ENCODE measurements around the gene ACER2.
"Not testable (repeated sequence)": the region's sequence is repeated elsewhere in the genome, so short reads cannot be mapped to it uniquely, and the experiment has no call there.

The ACER2 gene

GRCh38 chr9:19408693-19409400 lies at the start of gene ACER2:
Gene ACER2, plus strand, starts transcription at chr9:19409009. Its CDS starts 76 bp downstream, at chr9:19409085.
- peak; percentile 45 for DNase-seq

- DNase-seq = no peak
These were observed 39.7 kb upstream of the ACER2 start for GRCh38 chr9:19369107-19369506.

- no peak for DNase-seq
These were observed 36.9 kb upstream of the ACER2 start for GRCh38 chr9:19371942-19372341.

DNA sequence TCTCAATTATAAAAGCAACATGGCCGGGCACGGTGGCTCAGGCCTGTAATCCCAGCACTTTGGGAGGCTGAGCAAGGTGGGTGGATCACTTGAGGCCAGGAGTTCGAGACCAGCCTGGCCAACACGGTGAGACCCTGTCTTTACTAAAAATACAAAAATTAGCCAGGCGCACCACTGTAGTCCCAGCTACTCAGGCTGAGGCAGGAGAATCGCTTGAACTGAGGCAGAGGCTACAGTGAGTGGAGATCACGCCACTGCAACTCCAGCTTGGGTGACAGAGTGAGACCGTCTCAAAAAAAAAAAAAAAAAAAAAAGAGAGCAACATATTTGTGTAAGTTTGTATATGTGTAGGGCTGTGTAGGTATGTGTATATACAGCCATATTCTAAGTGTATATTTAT lies 36.2 kb upstream of the ACER2 start:
- DNase-seq = no peak

GRCh38 chr9:19373527-19373926 lies 35.3 kb upstream of the ACER2 start:
- DNase-seq = no peak

DNA sequence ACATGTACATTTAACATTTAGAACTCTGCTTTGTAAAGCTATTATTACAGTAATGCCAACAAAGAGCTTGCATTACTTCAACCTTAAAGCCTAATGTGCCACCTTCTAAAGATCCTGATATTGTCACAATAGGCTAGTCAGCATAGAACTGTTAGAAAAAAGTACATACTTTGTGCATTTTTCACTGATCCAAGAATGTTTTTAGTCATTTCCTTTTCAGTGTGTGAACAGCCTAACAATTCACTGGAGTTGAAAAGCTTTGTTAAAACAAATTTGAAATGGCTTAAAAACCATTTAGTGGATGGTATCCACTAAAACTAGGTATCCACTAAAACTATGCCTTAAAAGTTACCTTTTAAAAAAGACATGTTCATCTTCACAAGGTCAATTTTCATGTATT lies 33.3 kb upstream of the ACER2 start:
- DNase-seq = no peak

DNA sequence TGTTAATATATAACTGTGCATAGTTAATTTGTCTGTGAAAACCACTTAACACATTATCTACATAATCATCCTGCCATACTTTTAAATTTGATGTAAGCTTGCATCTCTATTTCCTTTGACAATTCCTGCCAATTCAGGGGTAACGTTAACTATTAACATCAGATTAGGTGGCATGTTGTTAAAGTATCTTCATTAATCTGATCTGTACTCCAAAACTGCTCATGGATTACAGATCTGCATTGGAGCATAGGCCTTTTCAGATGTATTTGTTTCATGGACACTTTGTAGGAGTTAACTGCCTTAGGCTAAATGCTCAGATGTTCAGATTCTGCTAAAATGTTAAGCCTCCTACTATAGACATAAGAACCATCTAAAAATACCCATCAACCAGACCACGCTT lies 31.9 kb upstream of the ACER2 start:
- no peak for DNase-seq

DNA sequence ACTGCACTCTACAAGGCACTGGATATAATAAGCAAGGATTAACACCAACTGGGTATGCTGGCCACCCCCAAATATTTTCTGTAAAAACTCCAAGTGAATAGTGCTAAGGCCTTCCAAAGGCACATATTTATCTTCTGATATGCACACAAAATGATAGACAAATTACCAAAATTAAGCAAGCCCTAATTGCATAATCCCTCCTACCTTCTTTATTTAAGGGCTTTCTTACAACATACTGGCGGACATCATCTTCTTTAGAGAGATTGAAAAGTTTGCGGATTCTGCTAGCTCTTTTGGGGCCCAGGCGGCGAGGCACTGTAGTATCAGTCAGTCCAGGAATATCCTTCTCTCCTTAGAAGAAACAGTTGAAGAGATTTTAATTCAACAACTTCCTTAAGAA lies 30.6 kb upstream of the ACER2 start:
- no peak for DNase-seq

DNA sequence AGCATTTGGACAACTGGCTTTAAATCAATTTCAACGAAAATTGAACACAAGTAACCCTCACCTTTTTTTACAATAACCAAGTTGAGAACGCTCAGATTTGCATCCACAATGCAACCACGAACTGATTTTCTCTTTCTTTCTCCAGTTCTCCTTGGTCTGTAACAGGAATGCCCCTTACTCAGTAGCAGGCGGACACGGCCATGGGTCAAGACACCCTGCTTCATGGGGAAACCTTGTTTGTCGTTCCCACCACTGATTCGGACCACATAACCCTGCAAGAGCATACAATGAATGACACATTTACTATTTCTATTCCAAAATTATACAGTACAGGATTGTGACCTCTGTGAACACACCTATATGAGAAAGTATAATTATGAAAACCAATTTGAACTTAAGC lies 30.2 kb upstream of the ACER2 start:
- no peak for DNase-seq

GRCh38 chr9:19379283-19379682 lies 29.5 kb upstream of the ACER2 start:
- DNase-seq = no peak

DNA sequence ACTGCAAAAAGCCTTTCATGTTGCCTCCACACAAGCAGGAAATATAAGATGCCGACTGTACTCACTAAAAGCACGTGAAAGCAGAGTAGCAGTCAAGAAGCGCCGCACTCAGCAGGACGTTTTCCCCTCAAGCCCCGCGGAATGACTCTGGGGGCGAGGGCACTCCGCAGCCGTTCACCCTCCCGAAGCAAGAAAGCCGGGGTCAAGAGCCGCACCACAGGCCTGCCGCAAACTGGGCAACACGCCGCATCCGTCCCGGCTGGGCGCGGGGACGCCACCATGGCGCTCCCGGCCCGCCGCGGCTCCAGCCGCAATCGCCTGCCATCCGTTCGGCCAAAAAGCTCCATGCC lies 29.1 kb upstream of the ACER2 start:
- no peak for DNase-seq

DNA sequence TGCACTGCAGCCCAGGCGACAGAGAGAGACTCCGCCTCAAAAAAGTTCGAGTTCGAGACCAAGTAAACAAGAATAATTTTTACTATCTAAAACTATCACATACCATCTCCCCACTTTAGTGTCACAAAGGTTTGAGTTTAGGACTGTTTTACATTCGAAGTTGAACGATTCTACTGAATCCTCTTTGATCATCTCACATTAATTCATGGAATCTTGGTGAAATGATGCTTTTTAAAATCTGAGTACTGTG lies 28.1 kb upstream of the ACER2 start:
- no peak for DNase-seq

DNA sequence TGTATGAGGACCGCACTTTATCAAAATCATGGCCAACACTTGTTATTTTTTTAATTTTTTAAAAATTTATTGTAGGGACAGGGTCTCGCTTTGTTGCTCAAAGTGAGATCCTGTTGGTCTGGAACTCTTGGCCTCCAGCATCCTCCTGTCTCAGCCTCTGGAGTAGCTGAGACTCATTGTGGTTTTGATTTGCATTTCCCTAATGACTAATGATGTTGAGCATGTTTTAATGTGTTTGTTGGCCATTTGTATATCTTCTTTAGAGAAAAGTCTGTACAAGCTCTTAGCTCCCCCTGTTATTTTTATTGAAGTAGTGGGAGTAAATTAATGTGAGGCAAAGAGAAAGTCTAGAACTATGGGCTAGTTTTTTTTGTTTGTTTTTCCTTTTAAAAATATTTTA lies 27.2 kb upstream of the ACER2 start:
- DNase-seq = no peak

GRCh38 chr9:19385212-19385611 lies 23.6 kb upstream of the ACER2 start:
- not testable (repeated sequence) for DNase-seq

GRCh38 chr9:19385786-19386501 lies 22.9 kb upstream of the ACER2 start:
- no peak for DNase-seq

DNA sequence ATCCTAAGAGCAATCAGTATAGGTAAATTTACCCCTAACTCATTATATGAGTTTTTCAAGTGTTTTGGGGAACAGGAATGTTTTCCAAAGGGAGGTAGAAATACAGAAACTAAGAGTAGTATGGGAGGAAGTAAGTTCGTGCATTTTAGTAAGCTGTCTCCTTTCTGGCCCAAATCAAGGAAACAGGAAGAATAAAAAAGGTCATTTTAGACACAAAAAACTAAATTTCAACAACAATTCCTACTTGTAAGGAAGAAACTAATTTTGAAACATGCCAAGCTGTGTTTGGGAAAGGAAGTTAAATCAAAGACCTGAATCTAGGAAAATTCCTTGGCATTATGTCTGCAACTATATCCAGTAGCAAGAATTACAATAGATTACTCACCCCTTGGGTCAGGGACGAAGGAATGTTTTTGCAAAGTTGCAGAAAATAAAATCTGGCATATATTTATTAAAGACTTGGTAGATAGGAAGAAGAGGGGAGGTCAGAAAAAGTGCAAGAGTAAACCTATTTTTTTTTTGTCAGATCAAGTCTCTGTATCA lies 22.2 kb upstream of the ACER2 start:
- no peak for DNase-seq

DNA sequence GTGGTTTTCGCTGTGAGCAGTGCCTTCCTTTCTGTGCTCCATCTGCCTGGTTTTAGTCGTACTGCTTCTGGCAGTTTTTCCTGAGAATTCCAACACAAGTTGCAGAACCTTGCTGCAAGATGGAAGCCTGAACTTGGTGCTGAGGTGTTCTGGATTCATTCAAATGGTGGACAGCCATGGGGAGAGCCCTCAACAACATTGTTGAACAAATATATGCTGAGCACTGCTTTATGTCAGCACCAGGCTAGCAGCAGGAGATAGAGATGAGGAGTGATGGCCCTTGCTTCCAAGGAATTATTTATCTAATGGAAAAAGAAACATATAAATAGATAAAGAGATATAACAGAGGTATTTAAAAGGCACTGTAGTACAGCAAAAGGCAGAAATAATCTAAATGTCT lies 21.5 kb upstream of the ACER2 start:
- no peak for DNase-seq

- not testable (repeated sequence) for DNase-seq
These were observed 19.3 kb upstream of the ACER2 start for GRCh38 chr9:19389539-19389938.

DNA sequence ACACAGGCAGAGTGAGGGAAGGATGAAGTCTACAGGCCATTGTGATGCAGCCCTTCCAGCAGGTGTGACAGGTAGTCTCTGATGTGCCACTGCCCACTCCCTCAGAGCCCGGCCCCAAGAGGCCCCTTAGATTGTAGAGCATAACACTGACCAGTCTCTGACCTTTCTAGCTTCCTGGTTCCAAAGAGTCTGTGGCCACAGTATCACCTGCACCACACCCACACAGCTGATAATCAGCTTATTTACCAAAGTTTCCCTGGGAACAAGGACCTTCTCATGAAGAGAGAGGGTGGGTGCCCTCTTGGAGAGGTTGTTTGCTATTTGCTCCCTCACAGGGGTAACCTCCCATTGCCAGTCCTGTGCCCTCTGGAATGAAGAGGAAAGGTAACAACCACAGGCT lies 11.0 kb upstream of the ACER2 start:
- DNase-seq = no peak

DNA sequence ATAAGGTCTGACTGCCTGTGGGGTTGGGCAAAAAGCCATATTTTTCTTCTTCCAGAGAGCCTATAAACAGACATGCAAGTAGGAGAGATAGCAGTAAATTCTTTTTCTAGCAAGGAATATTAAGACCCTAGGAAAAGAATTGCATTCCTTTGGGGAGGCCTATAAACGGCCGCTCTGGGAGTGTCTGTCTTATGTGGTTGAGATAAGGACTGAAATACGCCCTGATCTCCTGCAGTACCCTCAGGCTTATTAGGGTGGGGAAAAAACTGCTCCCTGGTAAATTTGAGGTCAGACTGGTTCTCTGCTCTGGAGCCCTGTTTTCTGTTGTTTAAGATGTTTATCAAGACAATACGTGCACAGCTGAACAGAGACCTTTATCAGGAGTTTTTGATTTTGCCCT lies 5.6 kb upstream of the ACER2 start:
- not testable (repeated sequence) for DNase-seq

- no peak for DNase-seq
These were observed 4.3 kb upstream of the ACER2 start for GRCh38 chr9:19404283-19405075.

- no peak for DNase-seq
These were observed 3.0 kb upstream of the ACER2 start for GRCh38 chr9:19405771-19406170.

GRCh38 chr9:19408316-19408692 lies 505 bp upstream of the ACER2 start:
- no peak for DNase-seq
